NOMO-1 (cell line): Measurements from ENCODE around the gene PACSIN1.

Experiments
- DNase-seq, 2 experiments: peaks; one replicate each; lab custom pipeline; 2025; ENCODE audit not compliant: unreplicated experiment in 2 of 2; lab: John Stamatoyannopoulos, UW

Gene PACSIN1

DNA sequence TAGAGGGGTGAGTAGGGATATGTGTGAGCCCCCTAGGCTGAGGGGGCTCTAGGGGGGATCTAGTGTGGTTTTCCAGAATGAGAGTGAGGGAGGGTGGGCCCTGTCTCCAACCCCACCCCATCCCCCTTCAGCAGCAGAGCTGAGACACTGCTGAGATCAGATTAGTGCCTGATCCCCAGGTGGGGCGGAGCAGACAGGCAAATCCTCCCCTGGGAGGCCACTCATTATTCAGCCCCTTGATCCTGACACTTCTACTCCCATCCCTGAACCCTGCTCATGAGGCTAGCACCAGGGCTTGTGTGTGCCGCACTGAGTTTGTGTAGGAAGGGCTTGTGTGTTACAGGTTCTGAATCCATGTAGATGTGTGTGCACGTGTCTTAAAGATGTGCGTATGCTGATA lies 47.8 kb downstream of the PACSIN1 start:
- no peak for DNase-seq

DNA sequence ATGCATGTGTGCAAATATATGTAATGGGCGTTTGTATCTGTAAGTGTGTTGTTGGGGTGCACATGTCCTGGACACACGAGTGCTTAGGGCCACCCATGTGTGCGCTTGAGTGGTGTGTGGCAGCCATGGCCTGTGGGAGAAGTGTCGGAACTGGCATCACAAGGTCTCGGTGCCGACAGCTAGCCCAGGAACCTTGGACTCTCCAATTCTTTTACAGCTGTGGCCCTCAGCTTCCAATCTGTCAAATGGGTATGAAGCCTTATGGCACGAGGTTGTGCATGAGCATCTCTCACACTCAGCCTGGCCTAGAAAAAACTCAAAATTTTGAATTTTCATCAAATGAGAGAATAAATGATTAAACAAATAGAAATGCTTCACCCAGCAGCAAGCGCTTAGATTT lies 48.2 kb downstream of the PACSIN1 start:
- no peak for DNase-seq

DNA sequence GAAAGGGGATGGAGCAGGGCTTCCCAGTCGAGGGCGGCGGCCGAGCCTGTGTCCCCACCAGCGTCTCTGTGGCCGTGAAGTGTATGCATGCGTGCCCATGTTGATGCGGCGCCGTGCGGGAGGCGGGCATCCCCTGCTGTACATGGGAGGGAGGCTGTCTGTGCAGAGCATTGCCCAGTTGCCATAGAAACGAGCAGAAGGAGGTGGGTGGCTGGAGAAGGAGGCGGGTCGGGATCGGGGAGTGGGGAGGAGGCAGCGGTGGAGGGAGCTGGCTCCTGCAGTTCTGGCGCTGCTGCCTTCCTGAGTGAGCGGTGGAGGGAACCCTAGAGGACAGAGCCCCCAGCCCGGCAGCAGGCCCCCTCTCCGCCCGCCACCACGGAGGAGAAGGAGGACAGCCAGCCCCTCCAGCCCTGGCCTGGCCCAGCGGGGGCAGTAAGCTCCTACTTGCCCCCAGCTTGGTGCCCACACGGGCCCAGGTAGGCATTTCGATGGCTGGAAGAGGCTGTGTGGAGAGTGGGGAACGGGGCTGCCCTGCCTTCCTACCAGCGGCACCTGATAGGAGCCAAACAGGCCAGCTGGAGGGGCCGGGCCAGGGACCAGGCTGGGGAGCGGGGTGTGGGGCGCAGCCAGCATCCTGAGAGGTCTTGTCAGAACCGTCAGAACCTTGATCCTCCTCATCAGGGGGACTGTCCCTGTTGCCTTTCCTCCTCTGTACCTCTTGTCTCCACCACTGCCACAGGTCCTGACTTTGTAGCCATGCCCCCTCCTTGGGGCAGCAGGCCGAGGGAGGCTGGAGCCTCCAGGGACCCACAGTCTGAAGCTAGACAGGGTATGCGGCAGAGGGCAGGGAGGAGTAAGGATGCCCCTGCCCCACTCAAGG lies 49.0 kb downstream of the PACSIN1 start:
- no peak for DNase-seq

DNA sequence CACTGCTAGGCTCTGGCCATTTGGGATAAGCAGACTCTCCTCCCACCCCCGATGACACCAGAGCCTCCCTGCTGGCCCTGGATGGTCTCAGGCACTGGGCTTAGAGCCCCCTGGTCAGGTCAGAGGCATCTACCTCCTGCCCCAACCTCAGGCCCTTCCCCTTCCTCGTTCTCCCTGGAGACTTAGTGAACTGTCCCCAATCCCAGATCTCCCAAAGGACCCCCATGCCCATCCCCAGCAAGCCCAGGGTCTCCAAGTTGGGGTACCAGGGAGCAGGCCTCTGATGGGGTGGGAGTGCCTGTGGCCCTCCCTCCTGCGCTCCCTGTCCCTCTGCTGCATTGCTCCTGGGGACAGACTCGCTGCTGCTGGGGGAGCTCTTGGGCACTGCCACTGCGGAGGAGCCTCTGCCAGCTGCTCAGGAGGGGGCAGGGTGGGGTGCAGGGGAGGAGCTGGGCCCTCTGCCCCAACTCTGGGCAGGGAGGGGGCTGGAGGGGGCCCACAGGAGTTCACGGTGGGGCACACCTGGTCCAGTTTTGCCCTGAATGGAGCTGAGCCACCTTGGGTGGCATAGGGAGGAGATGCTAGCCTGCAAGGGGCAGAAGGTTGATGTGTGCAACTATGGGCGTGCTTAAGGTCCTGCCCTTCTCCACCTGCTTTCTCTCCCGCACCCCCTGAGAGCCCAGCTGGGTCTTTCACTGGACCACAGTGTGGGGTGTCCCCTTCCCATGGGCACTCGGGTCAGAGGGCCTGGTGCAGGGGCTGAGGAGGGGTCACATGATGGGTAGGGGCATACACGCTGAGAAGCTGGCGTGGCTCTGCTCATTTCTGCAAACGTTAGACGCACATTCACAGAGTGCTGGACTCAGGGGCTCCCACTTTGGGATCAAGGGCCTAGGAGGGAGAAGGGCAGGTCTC lies 49.9 kb downstream of the PACSIN1 start:
- no peak for DNase-seq

DNA sequence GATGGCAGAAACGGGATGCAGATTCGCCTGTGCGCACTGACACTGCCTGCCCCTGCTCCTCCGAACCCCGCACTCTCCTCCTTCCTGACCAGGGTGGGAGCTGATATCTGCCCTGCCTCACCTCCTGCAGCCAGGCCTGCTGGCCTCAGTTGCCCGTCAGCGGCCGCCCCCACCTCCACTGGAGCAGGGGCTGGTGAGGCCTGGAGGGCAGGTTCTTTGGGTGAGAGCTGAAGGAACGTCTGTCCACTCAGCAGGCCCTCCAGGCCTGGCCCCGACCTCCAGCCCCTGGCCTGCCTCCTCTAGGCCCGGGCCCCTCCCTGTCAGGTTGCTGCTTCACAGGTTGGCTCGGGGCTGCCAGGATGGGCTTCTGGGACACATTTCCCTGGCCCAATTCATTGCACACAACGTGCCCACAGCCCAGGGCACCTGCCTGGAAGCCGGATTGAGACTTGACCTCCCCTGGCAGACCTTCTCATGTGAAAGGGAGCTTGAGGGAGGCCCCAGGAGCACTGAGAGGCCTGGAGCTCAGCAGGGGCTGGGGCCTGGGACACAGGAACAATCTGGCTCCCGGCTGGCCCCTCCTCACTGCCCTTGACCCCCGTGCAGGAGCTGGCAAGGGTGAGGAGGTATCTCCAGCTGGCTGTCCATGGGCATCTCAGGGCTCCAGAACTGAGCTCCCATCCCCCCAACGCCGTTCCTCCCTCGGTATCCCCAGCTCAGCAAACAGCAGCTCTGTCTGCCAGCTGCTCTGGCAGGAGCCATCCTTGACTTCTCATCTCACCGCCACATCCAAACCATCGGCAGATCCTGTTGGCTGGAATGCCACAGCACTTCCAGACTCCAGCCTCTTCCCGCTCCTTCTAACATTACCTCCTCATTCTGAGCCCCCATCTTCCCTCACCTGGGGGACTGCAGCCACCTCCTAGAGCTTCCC lies 50.8 kb downstream of the PACSIN1 start:
- no peak for DNase-seq

DNA sequence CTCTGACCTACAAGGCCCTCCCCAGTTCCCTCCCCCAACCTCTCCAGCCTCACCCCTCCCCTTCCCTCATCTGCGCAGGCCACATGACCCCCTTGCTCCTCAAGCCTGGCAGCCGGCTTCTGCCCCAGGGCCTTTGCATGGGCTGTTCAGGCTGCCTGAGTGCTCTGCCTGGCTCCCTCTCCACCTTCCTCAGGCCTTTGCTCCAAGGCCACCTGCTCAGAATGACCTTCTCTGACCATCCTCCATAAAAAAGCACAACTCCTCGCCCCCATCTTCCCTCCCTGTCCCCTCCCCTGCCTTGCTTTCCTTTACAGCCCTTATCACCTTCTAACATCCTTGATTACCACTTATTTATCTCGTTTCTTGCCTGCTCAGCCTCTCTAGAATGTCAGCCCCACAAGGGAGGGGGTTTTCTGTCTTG lies 51.6 kb downstream of the PACSIN1 start:
- no peak for DNase-seq

DNA sequence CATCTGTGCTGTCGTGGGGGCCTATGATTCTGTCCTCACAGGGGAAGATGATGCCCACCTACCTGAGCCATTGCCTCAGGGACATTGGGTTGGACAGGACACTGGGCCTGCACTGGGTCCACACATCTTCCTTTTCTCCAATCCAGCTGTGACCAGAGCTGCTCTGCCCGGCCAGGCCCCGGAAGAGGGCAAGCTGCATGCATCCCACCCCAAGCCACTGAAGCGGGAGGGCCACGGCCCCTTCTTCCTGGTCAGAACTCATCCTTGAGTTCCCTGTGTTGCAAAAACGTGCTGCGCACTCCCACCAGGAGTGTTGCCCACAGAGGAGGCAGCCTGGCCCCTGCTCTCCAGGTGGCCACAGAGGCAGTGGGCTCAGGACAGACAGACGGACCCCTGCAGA lies 52.1 kb downstream of the PACSIN1 start:
- no peak for DNase-seq

DNA sequence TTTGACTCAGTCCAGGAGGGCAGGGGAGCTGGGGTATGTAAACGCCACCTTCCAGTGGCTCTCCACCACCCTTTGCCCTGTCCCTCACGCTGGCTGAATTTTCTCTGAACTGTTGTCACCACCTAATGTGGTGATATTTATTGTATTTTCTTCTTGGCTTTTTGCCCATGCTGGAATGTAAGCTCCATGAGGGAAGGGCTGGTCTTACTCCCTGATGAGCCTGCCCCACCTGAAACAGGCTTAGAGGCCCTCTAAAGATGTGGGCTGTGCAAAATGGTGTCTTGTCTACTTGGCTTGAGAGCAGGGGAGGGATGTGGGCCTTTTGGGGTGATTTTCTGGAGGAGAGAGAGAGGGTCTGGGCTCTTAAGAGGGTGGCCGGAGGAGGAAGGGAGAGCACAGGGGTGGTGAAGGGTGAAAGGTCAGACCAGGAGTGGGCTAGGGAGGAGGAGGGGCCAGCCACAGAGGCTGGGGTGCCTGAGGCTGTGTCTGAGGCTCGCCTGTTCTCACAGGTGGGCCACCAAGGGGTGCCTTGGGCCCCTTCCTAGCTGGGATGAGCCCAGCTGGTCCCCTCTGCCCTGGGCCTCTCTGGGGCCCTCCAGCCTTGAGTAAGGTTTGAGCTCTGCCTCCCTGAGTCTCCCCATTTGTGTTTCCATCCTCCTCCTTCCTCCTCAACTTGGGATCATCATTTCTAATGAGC lies 52.9 kb downstream of the PACSIN1 start:
- no peak for DNase-seq

DNA sequence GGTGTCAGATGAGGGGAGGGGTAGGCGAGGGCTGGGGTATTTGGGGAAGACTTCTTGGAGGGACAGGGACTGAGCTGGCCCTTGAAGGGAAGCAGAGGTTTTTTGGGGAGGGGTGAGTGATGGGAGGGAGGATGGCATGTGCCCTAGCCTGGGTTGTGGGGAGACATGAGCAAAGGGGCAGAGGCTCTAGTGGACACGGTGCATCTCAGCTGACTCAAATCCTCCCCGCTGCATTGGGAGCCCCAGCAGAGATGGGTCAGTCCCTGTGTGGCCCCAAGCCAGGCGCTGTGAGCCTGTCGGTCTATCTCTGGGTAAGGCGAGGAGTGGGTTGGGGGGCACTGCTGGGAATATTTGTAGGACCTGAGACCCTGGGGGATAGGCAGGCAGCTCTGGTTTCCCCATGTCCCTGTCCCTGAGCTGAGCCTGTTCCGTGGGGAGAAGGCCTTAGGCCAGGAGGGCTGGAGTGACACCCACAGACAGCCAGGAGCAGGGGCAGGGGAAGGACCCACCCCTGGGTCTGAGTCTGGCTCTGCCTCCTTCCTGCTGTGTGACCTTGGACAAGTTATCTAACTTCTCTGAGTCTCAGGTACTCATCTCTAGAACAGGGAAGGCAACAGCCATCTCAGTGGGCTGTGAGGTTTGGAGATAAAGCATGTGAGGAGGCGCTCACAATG lies 54.2 kb downstream of the PACSIN1 start:
- DNase-seq, result no peak

DNA sequence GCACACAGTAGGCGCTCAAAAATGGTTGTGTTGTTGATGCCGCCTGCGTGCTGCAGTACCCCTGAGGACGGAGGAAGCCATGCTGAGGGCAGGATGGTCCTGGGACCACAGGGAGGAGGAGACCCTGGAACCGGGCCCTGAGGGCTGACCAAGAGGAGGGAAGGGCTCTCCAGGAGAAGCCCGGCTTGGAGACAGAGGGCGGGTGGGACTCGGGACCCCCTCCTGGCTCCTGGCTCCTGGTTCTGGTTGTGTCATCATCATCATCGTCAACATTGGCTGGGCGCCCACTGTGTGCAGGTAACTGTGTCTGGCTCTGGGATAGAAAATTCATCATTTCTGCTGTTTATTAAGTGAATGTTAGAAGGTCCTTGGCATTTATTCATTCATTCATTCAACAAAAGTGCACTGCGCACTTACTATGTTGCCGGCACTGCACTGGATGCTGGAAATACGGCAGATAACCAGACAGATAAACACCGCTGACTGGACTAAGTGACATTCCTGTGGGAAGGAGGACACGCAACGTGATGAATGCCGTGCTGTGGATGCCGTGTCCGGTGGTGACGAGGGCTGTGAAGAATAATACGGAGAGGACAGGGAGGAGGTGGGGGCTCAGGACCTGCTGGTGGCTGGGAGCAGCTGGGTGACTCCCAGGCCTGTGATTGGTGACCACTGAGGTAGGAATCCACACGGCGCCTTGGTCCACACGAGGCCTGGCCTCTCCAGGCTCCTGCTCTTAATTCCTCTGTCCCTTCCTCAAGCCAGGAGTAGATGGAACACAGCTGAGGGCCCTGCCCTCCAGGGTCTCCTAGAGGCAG lies 55.0 kb downstream of the PACSIN1 start:
- DNase-seq, result no peak

DNA sequence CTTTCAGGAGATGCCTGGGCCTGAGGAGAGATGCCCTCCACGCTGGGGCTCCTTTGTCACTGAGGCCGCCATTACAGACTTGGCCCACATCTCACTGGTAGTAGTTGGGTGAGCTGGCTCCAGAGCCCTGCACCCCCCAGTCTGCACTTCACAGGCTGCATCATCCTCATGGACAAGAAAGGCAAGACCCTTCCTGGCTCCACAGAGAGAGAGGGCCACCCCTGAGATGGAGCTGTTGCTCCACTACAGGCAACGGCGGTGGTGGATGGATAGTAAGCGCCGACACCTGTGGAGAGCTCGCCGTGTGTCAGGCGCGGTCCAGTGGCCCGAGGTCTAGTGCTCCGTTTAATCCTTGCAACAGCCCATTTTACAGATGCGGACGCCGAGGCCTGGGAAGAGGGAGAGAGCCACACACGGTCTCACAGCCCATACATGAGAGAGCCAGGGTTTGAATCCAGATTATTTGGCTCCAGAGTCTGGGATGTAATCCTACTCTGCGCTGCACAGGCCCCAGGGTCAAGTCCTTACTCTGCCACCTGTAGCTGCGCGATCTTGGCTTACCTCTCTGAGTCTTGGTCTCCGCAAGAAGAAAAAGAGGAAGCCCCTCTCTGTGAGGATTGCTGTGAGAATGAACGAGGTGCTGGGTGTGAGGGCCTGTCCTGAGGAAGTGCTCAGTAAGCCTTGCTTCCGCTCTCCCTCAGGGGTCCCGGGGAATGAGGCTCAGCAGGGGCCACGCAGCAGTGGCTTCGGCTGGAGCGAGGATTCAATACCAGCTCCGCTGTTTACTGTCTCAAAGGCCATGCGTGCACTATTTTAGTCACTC lies 55.8 kb downstream of the PACSIN1 start:
- DNase-seq, result peak; percentile 32 to 56

DNA sequence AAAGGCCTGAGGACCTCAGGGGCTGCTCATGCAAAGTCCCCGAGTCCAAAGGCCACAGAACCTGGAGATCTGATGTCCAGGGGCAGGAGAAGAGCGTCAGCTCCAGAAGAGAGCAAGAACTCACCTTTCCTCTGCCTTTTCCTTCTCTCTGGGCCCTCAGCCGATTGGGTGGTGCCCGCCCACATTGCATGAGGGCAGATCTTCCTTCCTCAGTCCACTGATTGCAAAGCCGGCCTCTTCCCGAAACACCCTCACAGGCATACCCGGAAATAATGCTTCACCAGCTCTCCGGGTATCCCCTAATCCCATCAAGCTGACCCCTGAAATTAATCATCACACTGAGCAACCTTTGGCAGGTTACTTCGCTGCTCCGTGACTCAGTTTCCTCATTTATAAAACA lies 56.9 kb downstream of the PACSIN1 start:
- no peak for DNase-seq

DNA sequence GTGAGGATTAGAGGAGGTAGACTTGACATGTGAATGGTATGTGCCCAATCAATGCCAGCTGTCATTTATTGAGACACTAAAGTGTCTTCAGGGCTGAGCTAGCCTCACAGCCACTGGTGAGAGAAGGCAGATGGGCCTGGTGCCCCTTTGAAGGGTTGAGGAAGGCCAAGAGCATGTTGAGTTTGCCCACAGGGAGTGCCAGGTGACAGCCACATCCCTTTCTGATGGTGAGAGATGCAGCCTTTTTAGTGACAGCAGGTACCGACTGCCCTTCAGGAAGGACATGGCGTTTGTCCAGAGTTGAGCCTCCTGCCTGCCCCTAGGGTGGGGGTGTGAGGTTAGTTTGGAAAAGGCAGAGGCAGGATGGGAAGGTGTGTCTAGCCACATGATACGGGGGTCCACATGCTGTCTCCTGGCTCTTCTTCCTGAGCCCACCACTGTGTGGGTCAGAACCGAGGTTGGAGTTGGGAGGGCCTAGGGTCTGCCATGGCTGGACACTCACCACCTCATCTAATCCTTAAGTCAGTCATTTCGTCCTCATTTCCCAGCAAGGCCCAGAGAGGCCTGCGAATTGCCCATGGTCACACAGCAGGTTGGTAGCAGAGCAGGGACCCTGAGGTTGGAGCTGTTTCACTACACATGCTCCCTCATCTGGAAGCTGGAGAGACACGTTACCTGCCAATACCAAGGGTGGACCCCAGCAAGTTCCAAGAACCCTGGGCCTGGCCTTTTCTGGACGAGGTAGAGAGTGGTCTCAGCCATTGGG lies 57.7 kb downstream of the PACSIN1 start:
- no peak for DNase-seq

DNA sequence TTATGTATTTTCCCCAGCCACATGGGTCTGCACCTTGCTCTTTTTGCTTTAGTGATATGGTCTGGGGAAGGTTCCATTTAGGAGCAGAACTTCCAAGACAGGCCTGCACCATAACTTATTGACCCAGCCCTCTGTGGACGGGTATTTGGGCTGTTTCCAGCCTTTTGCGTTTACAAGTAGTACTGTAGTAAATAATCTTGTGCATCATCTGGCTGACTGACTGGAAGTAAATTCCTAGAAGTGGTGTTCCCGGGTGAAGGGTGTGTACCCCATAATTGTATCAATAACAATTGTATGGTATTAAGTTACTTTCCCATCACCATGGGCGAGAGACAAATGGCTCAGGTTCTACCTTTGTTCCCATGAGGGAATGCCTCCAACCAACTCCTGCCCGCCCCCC lies 58.6 kb downstream of the PACSIN1 start:
- no peak for DNase-seq

DNA sequence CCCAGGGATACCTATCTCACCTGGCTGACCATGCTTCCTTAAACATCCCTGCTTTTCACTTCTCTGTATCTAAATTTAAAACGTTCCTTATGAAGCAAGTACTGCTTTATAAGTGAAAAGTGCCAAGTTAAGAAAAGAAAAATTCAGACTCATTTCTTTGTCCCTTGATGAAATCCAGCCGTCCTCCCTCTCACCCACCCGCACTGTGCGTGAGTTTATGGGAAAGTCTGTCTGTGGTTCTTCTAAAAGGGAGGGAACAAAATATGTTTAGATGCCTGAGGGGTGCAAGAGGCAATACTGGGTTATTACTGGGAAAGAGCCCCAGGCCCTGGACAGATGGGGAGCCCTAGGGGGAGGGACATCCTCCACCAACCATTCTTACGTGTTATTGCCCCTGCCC lies 59.1 kb downstream of the PACSIN1 start:
- DNase-seq, result no peak

DNA sequence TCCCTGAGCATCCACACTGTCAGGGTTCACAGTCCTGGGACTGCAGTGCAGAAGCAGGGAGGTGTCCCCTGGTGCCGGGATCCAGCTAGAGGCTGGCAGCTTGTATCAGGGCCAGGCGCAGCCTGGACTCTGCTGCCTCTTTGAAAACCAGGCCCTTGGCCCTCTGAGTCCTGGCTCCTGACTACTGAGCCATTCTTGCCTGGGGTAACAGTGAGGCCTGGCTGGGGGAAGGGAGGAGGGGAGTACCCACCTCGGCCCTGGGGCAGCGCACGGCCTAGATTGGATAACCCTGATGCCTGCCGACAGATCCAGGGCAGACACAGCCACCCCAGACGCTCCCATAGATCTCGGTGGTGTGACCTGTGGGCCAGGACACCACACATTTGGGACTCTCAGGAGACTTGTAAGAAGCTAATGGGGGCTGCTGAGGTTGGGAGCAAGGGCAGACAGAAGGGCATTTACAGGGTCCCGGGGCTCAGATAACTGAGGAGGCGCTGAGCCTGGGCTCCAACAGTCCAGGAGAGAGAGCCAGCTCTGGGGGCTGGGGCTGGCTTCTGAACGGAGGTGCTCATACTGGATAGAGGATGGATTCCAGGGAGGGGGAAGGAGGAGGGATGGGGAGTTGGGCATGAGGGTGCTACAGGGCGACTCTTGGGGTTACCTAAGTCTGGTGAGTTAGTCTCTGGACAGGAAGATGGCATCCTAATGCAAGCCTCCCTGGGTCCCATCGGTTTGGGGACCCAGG lies 59.7 kb downstream of the PACSIN1 start:
- no peak for DNase-seq
